Retinal pigment epithelial cell (primary cell): ENCODE data around the gene KLHL3.

Source experiments
- DNase-seq: peaks from one replicate; pipeline ENCODE4 v3.0.0-alpha.2; 2010; ENCODE audit warnings: low read depth
- H3K4me3 ChIP-seq: 2 replicates; pipeline ENCODE4 v1.5.1; 2011; ENCODE audit warnings: mild to moderate bottlenecking, low read length, control low read depth, moderate library complexity
- CTCF ChIP-seq: conservative IDR thresholded peaks from 2 replicates; pipeline ENCODE4 v1.5.1; 2011; ENCODE audit warnings: low read depth, low read length, control low read depth, inconsistent platforms

Gene KLHL3

DNA sequence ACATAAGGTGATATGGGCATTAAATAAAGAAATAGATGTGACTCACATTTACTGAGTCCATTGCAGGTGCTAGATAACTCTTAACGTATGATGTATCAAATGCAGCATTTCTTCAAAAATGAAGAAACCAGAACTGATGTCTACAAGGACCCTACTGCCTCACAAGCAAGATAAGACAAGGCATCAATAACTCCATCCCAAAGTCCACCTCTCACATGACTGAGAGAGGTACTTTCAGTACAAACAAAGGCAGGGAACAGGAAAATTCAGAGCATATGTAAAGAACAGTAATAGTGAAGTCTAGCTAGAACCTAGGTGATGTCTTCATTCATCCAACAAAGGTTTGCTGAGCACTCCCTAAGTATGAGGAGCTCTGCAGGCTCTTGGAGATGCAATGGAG is 54.7 kb downstream of the KLHL3 start:
- no peak overlapping the region for H3K4me3 ChIP-seq
- no peak for TF ChIP-seq CTCF
- no peak for DNase-seq

GRCh38 chr5:137679910-137680309 is 56.0 kb downstream of the KLHL3 start:
- TF ChIP-seq CTCF: no peak
- DNase-seq: no peak
- no peak overlapping the region for H3K4me3 ChIP-seq

DNA sequence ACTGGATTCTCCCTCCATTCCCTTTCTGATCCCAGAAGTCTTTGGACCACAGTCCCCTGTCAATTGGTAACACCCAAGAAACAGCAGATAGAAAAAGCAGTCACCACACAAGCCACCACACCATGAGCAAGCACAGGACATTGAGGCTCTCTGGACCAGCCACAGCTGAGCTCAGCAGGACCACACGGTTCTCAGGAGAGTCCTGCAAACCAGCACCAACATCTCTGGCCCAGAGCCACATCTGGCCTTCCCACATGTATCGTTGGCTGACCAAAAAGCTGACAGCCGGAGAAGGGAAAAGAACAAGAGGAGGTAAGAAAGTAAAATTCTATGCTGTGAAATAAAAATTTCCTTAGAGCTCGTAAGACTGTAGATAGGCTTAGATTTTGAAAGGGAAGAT is 56.7 kb downstream of the KLHL3 start:
- no peak for TF ChIP-seq CTCF
- DNase-seq: no peak
- no peak overlapping the region for H3K4me3 ChIP-seq

DNA sequence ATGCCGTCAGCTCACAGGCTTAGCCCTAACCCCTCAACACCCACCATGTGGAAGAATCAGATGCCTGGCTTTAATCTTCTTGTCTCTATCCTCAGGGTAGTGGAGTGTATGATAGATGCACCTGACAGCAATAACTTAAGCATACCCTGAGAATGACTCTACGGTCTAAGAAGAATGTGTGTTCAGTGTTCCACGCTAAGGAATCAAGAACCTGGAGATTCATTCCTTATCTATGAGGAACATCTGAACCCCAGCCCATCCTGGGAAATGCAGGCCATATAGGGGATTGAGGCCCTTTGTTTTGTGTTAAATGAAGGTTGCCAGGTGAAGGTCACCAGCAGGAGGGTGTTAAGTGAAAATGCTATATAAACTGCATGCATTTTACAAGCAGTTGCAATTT is 63.0 kb downstream of the KLHL3 start:
- H3K4me3 ChIP-seq: no peak overlapping the region
- TF ChIP-seq CTCF: no peak
- DNase-seq: no peak

DNA sequence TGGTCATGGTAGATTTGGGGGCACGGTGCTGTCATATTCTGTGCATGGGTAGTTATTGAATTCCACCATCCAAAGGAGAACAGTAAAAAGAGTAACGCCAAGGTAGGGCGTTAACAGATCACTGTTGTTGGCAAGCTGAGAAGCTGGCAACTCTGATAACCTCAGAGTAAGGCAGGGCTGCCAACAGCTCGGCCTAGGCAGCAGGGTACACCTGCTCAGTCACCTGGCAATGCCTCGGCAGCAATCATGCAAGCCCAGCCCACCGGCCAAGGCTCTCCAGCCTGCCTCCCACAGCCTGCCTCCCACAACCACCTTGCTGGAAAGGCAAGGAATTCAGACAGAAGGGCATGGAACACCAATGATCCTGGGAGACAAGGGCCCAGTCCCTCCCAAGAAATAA is 63.9 kb downstream of the KLHL3 start:
- no peak for TF ChIP-seq CTCF
- no peak for DNase-seq
- no peak overlapping the region for H3K4me3 ChIP-seq

DNA sequence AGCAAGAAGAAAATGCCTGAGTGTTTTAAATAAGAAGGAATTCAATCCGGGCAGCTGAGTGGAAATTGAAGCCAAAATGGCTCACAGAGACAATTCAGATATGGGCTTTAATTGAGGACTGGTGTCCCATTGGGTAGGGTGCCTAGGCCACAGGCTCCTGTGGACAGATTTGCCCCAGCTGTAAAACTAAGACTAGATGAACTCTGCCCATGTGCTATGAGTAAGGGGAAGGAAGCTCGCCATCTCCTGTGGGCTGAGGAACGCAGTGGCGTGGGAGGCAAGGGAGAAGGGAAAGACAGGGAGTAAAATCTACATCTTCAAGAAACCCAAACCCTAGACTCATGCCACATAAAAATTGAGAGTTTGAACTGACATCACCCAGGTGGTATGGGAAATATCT is 66.1 kb downstream of the KLHL3 start:
- DNase-seq: no peak
- no peak overlapping the region for H3K4me3 ChIP-seq
- no peak for TF ChIP-seq CTCF

- no peak for TF ChIP-seq CTCF
- H3K4me3 ChIP-seq: no peak overlapping the region
- DNase-seq: no peak
Measured at GRCh38 chr5:137668637-137669036, 67.3 kb downstream of the KLHL3 start.
